Choroid plexus epithelial cell (primary cell): ENCODE measurements around the gene CTU1.

Source experiments
- DNase-seq: peaks from one replicate; pipeline ENCODE4 v3.0.0-alpha.2; 2010; ENCODE audit warnings: low read depth
- H3K4me3 ChIP-seq: 2 replicates; pipeline ENCODE4 v1.5.1; 2011; ENCODE audit warnings: low read depth, mild to moderate bottlenecking, control low read depth, low read length, moderate library complexity
- CTCF ChIP-seq: conservative IDR thresholded peaks from 2 replicates; pipeline ENCODE4 v1.5.1; 2011; ENCODE audit warnings: low read depth, mild to moderate bottlenecking, control low read depth, inconsistent platforms, low read length, moderate library complexity

Gene CTU1

DNA sequence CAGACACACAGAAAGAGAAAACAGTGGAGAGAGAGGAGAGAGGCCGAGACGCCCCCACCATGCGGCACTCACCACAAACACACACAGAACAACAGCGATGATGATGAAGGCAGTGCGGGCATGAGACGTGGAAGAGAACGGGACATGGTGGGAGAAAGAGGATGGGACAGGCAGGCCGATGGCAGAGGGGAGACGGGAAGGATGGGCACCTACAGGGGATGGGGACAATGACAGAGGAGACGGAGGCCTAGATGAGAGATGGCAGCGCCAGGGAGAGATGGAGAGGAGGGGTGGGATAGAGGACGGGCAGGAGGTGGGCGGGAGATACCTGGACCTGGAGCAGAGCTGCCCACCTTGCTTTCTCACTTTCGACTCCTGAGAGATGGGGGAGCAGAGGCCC is 24.4 kb downstream of the CTU1 start:
- no peak for DNase-seq
- TF ChIP-seq CTCF = no peak
- no peak overlapping the region for H3K4me3 ChIP-seq

DNA sequence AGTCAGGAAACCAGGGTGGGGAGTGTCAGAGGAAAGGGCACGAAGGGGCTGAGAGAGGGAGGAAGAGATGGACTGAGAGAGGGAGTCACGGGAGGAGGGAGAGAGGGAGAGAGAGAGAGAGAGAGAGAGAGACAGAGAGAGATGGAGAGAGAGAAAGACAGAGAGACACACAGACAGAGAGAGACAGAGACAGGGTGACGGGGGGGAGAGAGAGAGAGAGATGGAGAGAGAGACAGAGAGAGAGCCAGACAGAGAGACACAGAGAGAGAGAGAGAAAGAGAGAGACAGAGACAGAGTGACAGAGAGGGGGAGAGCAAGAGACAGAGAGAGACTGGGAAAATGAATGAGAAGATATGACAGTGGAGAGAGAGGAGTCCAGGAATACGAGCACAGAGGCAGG is 25.0 kb downstream of the CTU1 start:
- no peak for TF ChIP-seq CTCF
- DNase-seq = no peak
- H3K4me3 ChIP-seq = no peak overlapping the region

DNA sequence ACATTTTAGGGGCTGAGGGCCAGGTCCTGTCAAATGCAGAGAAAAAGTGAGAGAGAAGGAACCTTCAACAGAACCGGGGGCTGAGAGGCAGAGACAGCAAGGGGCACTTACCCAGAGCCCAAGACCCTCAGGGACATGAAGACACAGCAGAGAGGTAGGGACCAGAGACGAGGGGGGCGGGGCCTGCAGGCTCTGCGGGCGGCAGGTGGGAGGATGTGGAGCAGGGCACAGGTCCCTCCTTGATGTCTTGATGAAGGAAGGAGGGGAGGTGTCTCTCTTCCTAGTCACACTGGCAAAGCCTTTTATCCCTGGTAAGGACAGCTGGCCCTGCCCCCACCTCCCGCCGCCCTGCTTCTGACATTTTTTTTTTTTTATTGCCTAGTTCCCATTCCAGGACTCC is 25.6 kb downstream of the CTU1 start, which contains the start of gene KLK14:
TSS of gene KLK14 (minus strand) at position 277 of the 400 bp plus-strand sequence. CDS start at position 4, 273 bp downstream.
- no peak within 1 kb of the TSS for H3K4me3 ChIP-seq
- no peak for DNase-seq
- no peak for TF ChIP-seq CTCF

DNA sequence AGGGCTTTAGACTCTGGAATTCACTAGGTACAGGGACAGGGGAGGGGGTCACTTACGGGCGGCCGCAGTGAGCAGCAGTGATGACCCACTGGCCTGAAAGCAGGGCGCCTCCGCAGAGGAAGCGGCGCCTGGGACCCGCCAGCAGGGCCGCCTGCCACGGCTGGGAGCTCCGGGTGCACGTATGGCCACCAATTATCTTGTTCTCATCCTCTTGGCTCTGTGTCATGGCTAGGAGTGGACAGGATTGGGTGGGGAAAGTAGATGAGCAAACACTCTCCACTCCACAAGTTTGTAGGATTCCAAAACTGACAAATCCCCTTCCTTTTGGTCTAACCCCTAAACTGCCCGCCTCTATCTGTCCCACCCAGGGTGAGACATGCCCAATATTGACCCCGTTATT is 26.7 kb downstream of the CTU1 start:
- TF ChIP-seq CTCF = no peak
- no peak overlapping the region for H3K4me3 ChIP-seq
- DNase-seq = no peak

- H3K4me3 ChIP-seq = no peak overlapping the region
- no peak for DNase-seq
- TF ChIP-seq CTCF = no peak
These were observed 28.6 kb downstream of the CTU1 start for GRCh38 chr19:51079481-51080110.

DNA sequence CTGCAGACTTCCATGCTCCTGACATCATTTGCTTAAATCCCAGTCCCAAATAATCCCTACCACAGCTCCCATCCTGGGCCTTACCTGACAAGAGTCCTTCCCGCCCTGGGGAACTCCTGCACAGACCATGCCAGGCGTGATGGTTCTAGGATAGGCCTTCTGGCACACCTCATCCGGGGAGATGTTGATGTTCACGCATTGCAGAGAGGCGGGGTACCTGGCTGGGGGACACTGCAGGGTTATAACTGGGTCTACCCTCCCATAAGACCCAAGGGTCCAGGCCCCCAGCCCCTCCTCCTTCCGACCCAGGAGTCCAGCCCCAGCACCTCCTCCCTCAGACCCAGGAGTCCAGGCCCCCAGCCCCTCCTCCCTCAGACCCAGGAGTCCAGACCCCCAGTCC is 29.5 kb downstream of the CTU1 start:
- H3K4me3 ChIP-seq = no peak overlapping the region
- TF ChIP-seq CTCF = no peak
- no peak for DNase-seq

DNA sequence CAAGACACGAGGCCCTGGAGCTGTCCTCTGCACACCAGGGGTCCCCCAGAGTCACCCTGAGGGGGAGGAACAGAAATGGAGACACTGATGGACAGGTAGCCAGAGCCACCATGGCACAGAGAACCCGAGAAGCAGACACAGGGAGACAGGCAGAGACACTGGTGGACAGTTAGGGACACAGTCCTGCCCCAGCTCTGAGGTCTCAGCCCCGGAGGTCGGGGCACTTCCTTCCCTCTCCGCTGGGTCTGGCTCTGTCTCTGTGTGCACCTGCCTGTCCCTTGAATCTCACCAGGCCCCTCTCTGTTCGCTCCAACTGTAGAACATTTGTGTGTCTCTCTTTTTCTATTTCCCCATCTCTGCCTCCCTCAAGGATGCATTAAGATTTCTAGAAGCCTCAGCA is 30.1 kb downstream of the CTU1 start:
- TF ChIP-seq CTCF = no peak
- no peak for DNase-seq
- H3K4me3 ChIP-seq = no peak overlapping the region
